Endothelial cell of hepatic sinusoid (primary cell): ENCODE results near the gene ZNF205.

Experiments
- in situ Hi-C: cut with HindIII; loops from 2 replicates; pipeline ENCODE4 v1.10.0; 2017; ENCODE audit warnings: low sequenced_read_pairs

The ZNF205 gene

GRCh38 chr16:3099732-3100499, 12.5 kb upstream of the ZNF205 start:
- in situ Hi-C loops: loop anchor here (5.0 kb wide), 2 partner anchors 47 to 53 kb away; partner anchors contain the start of gene MMP25

- in situ Hi-C loops: no loop called here
Measured at GRCh38 chr16:3101018-3101840, 11.2 kb upstream of the ZNF205 start.

DNA sequence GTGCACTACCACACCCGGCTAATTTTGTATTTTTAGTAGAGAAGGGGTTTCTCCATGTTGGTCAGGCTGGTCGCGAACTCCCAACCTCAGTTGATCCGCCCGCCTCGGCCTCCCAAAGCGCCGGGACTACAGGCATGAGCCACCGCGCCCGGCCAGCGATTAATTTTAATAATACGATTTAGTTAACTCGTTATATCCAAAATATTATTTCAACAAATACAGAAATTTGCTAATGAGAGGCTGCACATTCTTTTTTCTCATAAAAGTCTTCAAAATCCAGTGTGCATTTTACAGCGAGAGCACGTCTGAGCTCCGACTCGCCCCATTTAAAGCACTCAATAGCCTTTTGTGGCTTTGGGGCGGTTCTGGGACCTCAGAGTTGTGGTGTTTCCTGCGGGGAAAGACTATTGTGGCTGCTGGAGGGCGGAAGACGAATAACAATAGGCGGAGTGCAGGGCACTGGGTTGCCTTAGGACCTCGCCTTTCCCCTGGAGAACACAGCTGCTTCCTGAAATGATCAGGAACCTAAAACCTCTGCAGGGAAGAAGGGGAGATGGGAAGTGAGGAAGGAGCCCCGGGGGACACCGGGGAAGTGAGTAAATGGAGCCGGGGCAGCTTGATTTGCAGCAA, 10.4 kb upstream of the ZNF205 start:
- in situ Hi-C loops: no loop called here

- in situ Hi-C loops: no loop called here
Measured at GRCh38 chr16:3106205-3106928, 6.0 kb upstream of the ZNF205 start.

DNA sequence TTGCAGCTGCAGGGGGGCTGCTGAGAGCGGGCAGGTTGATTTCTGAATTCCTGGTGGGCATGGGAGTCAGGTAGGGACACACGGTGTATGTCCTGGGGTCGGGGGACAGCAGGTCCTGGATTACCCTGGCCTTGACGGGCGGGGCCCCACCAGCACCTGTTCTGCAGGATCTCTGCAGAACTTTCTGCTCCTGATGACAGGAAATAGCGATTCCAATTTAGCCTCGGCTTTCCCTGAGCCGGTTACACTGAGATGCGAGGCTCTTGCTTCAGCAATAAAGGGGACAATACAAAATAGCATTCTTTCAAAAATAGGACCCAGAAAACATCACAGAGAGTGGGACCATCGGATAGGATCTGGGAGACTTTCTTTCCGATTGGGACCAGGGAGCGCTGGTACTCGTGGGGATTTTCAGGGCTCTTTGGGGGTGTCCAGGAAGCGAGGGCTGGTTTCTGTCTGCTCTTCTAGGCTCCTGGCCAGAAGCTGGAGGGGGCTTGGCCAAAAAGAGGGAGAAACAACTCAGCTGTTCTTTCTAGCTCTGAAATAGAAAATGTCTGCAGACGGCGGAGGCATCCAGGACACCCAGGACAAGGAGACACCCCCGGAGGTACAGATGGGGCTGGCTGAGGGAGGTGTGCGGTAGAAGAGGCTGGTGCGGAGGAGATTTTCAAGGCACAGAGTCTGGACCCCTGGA, 642 bp downstream of the ZNF205 start:
- in situ Hi-C loops: no loop called here

DNA sequence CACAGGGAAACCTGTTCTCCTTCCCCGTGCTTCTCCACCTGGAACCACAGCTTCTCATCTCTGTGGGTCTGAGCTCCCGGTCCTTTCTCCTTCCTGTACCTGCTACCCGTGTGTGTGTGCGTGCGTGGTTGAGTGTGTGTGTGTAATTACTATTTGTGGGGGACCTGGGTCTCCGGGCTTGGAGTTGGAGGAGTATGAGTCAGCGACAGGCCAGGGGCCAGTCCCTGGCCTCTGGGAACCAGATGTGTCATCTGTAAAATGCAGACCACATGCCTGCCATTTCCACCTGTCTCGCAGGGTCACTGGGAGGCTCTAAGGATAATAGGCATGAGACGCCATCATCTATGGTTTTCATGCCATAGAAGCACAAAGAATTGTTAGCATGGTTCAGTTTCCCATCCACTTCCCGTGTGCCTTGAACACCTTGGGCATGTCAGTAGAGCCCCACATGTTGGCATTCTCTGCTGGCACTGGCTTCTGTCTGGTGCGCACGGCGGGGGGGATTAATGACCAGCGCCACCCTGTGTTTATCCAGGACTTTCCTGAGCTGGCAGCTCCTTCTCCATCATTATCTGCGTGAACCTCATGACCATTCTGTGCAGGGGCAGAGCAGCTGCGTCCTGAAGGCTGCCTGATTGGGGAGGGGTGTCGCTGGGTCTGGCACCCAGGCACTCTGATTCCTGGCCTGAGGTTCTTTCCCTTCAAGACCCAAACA, 1.5 kb downstream of the ZNF205 start:
- in situ Hi-C loops: no loop called here

GRCh38 chr16:3115003-3115402, 2.6 kb downstream of the ZNF205 start:
- in situ Hi-C loops: no loop called here

- in situ Hi-C loops: no loop called here
Measured at GRCh38 chr16:3115561-3115960, 3.2 kb downstream of the ZNF205 start.

DNA sequence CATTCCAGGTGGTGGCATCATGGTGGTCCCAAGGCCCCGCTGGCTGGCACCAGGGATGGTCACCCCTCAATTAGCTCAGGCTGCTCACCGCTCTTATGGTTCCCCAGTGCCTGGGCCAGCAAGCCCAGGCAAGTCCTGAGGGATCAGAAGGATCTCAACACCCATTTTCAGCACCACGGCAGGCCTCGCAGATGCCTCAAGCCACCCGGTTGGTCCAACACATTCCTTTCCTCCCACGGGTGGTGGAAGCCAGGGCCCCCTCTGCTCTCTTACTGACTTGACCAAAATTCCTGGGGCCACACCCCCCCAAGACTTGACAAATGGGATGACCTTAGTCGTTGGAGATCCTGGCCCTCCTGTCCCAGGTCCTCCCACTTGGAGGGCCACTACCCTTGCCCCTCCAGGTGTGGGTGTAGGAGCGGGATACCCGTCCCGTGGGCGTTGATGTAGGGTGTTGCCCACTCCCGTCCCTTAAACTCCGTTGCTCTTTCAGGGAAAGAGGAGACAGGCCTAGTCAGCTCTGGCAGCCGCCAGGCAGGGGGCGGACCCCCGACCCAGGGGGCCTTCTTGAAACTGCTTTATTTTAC, 5.9 kb downstream of the ZNF205 start:
- in situ Hi-C loops: no loop called here

GRCh38 chr16:3118846-3119245, 6.5 kb downstream of the ZNF205 start:
- in situ Hi-C loops: no loop called here

DNA sequence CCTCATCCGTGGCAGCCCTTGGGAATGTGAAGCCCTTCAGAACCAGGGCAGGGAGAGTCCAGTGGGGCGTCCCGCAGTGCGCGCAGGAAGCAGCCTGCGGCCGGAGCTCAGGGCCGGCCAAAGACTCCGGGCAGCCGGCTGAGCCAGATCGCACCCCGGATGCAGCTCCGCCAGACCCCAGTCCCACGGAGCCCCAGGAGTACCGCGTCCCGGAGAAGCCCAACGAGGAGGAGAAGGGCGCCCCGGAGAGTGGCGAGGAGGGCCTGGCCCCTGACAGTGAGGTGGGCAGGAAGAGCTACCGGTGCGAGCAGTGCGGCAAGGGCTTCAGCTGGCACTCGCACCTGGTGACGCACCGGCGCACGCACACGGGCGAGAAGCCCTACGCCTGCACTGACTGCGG, 6.9 kb downstream of the ZNF205 start:
- in situ Hi-C loops: no loop called here

- in situ Hi-C loops: no loop called here
Measured at GRCh38 chr16:3119701-3120408, 7.5 kb downstream of the ZNF205 start.

- in situ Hi-C loops: no loop called here
Measured at GRCh38 chr16:3120435-3120834, 8.0 kb downstream of the ZNF205 start.

DNA sequence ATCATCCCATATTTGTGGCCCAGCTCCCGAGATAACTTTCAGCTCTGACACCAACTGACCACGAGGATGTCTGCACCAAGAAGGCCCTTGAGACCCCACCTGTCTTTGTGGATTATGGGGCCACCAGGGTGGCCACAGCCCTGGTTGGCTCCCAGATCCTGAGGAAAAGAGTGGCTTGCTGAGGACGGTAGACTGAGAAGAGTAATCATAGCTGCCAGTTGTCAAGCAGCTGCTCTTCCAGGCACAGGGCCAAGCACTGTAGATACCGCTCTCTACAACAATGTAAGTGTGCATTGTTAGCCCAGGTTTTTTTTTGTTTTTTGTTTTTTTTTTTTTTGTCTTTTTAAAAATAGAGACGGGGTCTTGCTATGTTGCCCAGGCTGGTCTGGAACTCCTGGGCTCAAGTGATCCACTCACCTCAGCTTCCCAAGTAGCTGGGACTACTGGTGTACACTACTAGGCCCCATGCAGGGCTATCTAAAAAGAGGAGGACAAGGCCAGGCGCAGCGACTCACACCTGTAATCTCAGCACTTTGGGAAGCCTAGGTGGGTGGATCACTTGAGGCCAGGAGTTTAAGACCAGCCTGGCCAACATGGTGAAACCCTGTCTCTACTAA, 9.6 kb downstream of the ZNF205 start:
- in situ Hi-C loops: no loop called here

DNA sequence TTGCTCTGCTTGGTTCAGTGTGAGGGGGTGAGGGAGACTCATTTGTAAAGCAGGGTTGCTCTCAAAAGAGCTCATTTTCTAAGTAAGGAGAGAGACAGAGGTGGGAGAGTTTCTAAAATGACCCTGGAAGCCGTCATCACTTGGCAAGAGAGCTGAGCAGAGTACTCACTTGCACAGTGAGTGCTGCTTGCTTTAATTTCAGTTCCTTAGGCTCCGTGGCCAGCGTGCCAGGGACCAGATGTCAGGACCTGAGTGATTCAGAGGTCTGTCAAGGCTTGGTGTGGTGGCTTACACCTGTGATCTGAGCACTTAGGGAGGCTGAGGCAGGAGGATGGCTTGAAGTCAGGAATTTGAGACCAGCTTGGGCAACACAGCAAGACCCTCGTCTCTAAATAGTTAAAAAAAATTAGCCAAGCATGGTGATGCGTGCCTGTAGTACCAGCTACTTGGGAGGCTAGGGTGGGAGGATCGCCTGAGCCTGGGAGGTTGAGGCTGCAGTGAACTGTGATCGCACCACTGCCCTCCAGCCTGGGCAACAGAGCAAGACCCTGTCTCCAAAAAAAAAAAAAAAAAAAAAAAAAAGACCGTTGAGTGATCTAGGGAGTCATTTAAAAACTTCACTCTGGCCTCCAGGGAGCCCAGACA, 10.7 kb downstream of the ZNF205 start:
- in situ Hi-C loops: no loop called here

DNA sequence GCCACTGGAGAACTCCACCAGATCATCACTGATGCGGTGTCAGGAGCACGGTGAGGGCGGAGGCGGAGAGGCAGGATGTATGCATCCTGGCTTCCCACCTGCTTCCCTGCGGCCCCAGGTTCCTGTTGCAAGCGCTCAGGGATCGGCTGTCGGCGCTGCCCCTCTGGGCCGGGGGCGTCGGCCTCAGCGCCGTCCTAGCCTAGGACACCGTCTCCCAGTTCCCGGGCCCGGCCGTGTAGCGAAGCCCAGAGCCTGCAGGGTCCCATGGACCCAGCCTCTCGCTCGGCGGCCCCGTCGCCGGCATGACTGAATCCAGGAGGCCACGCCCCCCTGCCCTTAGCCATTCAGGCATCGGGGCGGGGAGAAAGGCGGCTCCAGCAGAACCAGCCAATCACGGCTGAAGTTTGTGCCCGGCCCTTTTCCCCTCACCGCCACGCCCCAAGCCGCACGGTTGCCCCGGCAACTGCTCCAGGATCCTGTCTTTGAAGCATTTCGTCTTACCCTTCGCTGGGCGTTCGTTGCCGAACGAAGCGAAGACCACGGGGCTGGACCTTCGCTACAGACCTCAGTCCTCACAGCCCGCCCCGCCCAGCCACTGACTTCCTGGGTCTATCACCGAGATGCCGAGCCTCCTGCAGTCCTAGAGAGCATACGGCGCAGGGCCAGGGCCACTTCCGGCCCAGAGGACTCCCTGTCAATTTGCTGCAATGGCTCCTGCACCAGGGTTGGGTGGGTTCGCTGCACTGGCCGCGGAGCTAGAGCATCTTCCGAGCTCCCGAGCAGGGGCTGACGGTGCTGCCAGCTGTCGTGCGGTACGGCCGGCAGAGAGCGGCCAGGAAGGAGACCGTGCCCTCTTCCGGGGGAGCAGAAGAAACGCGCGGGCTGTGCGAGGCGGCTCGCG, 11.8 kb downstream of the ZNF205 start:
- in situ Hi-C loops: no loop called here

GRCh38 chr16:3127745-3128144, 15.4 kb downstream of the ZNF205 start:
- in situ Hi-C loops: loop anchor here (5.0 kb wide), 1 partner anchor 60 kb away; the partner anchor contains the start of gene IL32
